ENCODE measurements around the gene ARRB1. TPM values are rescaled to one million over a fixed set of nuclear protein-coding genes. Genes with fewer than 3 reads are reported as not detected.

The ARRB1 gene
- total RNA-seq, 1 experiment from 2014 or later: 219 TPM

- intact Hi-C loops (cut with micrococcal nuclease; ENCODE audit: unreplicated experiment): no loop called here
- 0 out of 2 replicates have a peak, but pooled peaks have one; percentile 33 for ATAC-seq
- CTCF ChIA-PET: interaction anchor here (0.6 to 0.7 kb wide), 2 partner anchors 12 to 66 kb away, joined by 3 to 5 read pairs; no protein-coding TSS in a partner anchor
- no peak for DNase-seq (ENCODE audit: low read depth, low spot score)
- POLR2A ChIA-PET: no interaction called here
- no TSS peak for BruUV-seq (replicated peaks)
- TF ChIP-seq SIN3A (IDR thresholded peaks at IDR 0.05; ENCODE audit: borderline replicate concordance, insufficient read depth, low read depth, low read length) (no peak), TCF7L2 (IDR thresholded peaks at IDR 0.05; ENCODE audit: low read depth, low read length) (no peak), REST (IDR thresholded peaks at IDR 0.05; ENCODE audit: insufficient read depth in 1 of 2, low read depth in 2 of 2, low read length in 1 of 2) (no peak), POLR2AphosphoS5 (IDR thresholded peaks at IDR 0.05; ENCODE audit: low read depth, low read length) (no peak)
- TF ChIP-seq, protein P1, sequence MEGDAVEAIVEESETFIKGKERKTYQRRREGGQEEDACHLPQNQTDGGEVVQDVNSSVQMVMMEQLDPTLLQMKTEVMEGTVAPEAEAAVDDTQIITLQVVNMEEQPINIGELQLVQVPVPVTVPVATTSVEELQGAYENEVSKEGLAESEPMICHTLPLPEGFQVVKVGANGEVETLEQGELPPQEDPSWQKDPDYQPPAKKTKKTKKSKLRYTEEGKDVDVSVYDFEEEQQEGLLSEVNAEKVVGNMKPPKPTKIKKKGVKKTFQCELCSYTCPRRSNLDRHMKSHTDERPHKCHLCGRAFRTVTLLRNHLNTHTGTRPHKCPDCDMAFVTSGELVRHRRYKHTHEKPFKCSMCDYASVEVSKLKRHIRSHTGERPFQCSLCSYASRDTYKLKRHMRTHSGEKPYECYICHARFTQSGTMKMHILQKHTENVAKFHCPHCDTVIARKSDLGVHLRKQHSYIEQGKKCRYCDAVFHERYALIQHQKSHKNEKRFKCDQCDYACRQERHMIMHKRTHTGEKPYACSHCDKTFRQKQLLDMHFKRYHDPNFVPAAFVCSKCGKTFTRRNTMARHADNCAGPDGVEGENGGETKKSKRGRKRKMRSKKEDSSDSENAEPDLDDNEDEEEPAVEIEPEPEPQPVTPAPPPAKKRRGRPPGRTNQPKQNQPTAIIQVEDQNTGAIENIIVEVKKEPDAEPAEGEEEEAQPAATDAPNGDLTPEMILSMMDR (IDR thresholded peaks at IDR 0.05): no peak
- H3K4me1 ChIP-seq (ENCODE audit: control insufficient read depth, insufficient read depth, low read length): no peaks in the 10 kb centered on the region
- no peaks in the 10 kb centered on the region for H3K9me3 ChIP-seq (ENCODE audit: control insufficient read depth, insufficient read depth, low read depth, low read length)
- in situ Hi-C loops (cut with HindIII; ENCODE audit: low pct_unique_long_range_greater_than_20kb, low sequenced_read_pairs): no loop called here
- H3K36me3 ChIP-seq (ENCODE audit: control insufficient read depth, insufficient read depth, low read length): peaks cover 9% of the 10 kb centered on the region; the same call in 1 of the 2 replicates
- H3K27me3 ChIP-seq (ENCODE audit: control insufficient read depth, insufficient read depth, low read length): no peaks in the 10 kb centered on the region
- no peak overlapping the region for H3K4me3 ChIP-seq (ENCODE audit: low read depth in 2 of 2, low read length in 2 of 2)
- H3K27ac ChIP-seq (ENCODE audit: low read length): no peak overlapping the region
Measured at GRCh38 chr11:75273411-75274391, 77.8 kb downstream of the ARRB1 start.

DNA sequence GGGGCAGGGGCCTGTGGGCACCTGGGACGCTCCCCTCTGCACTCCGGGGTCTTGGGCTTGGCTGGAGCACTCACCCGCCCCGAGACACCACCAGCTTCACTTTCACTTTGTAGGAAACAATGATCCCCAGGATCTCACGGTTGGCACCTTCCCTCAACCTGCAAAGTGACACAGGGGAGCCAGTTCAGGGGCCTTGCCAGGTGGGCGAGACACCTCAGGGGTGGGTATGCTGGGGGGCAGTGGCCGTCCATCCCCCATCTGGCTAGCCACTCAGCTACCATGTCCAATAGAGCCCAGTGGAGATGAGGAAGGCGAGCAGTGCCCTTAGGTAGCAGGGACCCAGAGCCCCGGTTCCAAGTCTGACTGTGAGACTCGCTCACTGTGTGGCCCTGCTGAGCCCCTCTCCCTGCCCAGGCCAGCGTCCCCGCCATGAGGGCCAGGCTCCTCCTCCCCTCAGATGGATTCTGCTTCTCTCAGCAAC, 78.6 kb downstream of the ARRB1 start:
- H3K9me3 ChIP-seq (ENCODE audit: control insufficient read depth, insufficient read depth, low read depth, low read length): no peaks in the 10 kb centered on the region
- no TSS peak for BruUV-seq (replicated peaks)
- TF ChIP-seq SIN3A (IDR thresholded peaks at IDR 0.05; ENCODE audit: borderline replicate concordance, insufficient read depth, low read depth, low read length) (no peak), POLR2AphosphoS5 (IDR thresholded peaks at IDR 0.05; ENCODE audit: low read depth, low read length) (no peak), REST (IDR thresholded peaks at IDR 0.05; ENCODE audit: insufficient read depth in 1 of 2, low read depth in 2 of 2, low read length in 1 of 2) (no peak), TCF7L2 (IDR thresholded peaks at IDR 0.05; ENCODE audit: low read depth, low read length) (no peak)
- TF ChIP-seq, protein P1 (IDR thresholded peaks at IDR 0.05): no peak
- no peaks in the 10 kb centered on the region for H3K27me3 ChIP-seq (ENCODE audit: control insufficient read depth, insufficient read depth, low read length)
- no peaks in the 10 kb centered on the region for H3K4me1 ChIP-seq (ENCODE audit: control insufficient read depth, insufficient read depth, low read length)
- intact Hi-C loops (cut with micrococcal nuclease; ENCODE audit: unreplicated experiment) (no loop called here), in situ Hi-C loops (cut with HindIII; ENCODE audit: low pct_unique_long_range_greater_than_20kb, low sequenced_read_pairs) (no loop called here)
- H3K36me3 ChIP-seq (ENCODE audit: control insufficient read depth, insufficient read depth, low read length): peaks cover 9% of the 10 kb centered on the region; the same call in 1 of the 2 replicates
- DNase-seq (ENCODE audit: low read depth, low spot score) (no peak), ATAC-seq (no peak)
- ChIA-PET CTCF (no interaction called here), POLR2A (no interaction called here)
- H3K27ac ChIP-seq (ENCODE audit: low read length): no peak overlapping the region
- no peak overlapping the region for H3K4me3 ChIP-seq (ENCODE audit: low read depth in 2 of 2, low read length in 2 of 2)
